SU-DHL-6 (cell line): ENCODE measurements around the gene UPB1.

Experiments
- H2AFZ ChIP-seq: fragments of 200-600 bp; sonication (generic); 2 replicates; pipeline ENCODE4 v1.6.1; 2014; ENCODE audit warnings: low read depth, mild to moderate bottlenecking, moderate library complexity, mixed read lengths, antibody characterized with exemption, low read length; ENCODE audit not compliant: severe bottlenecking
- H3F3A ChIP-seq: fragments of 200-600 bp; shearing (Covaris generic); 2 replicates; pipeline ENCODE4 v1.6.0; 2016; ENCODE audit warnings: antibody characterized with exemption, mild to moderate bottlenecking; ENCODE audit not compliant: insufficient read depth
- H3K27ac ChIP-seq: fragments of 200-600 bp; sonication (generic); 2 replicates; pipeline ENCODE4 v1.5.1; 2016; ENCODE audit warnings: low read depth, mild to moderate bottlenecking, low read length, moderate library complexity, mixed read lengths
- H3K27me3 ChIP-seq: fragments of 200-600 bp; sonication (generic), shearing (Covaris generic); 2 replicates; pipeline ENCODE4 v1.6.0; 2014; ENCODE audit warnings: mild to moderate bottlenecking, low read length
- H3K36me3 ChIP-seq: fragments of 200-600 bp; sonication (generic); 2 replicates; pipeline ENCODE4 v1.6.1; 2014; ENCODE audit warnings: mild to moderate bottlenecking, low read length, mixed read lengths
- H3K4me2 ChIP-seq: fragments of 300-600, 200-600 bp; shearing (Covaris generic), sonication (generic); 2 replicates; pipeline ENCODE4 v1.6.0; 2014; ENCODE audit warnings: low read length, low read depth, mild to moderate bottlenecking; ENCODE audit not compliant: poor library complexity, severe bottlenecking
- H3K4me3 ChIP-seq: fragments of 200-600 bp; sonication (generic); 2 replicates; pipeline ENCODE4 v1.5.1; 2014; ENCODE audit warnings: antibody characterized with exemption, low read length, mild to moderate bottlenecking, mixed read lengths; ENCODE audit not compliant: insufficient read depth, poor library complexity, severe bottlenecking
- H3K79me2 ChIP-seq: fragments of 200-600 bp; sonication (generic); 2 replicates; pipeline ENCODE4 v1.6.1; 2014; ENCODE audit warnings: mild to moderate bottlenecking, low read length, moderate library complexity; ENCODE audit not compliant: insufficient read depth
- H3K9ac ChIP-seq: fragments of 200-600 bp; sonication (generic); 2 replicates; pipeline ENCODE4 v1.7.0; 2014; ENCODE audit warnings: mild to moderate bottlenecking, low read length
- H3K9me2 ChIP-seq: fragments of 200-600 bp; sonication (generic); replicated peaks from 2 replicates; pipeline ENCODE4 v1.6.1; 2014; ENCODE audit warnings: low read length; ENCODE audit not compliant: insufficient read depth
- H3K9me3 ChIP-seq: fragments of 200-600 bp; sonication (generic); 2 replicates; pipeline ENCODE4 v1.6.1; 2014; ENCODE audit warnings: low read length, mixed read lengths; ENCODE audit not compliant: insufficient read depth
- H4K20me1 ChIP-seq: fragments of 200-600 bp; sonication (generic); 2 replicates; pipeline ENCODE4 v1.6.1; 2014; ENCODE audit warnings: low read depth, mild to moderate bottlenecking, antibody characterized with exemption, low read length, moderate library complexity, mixed read lengths
- EZH2phosphoT487 ChIP-seq: fragments of 200-600 bp; sonication (generic), shearing (Covaris generic); conservative IDR thresholded peaks from 2 replicates; pipeline ENCODE4 v1.6.1; 2018; ENCODE audit warnings: mild to moderate bottlenecking, antibody characterized with exemption, low read length, moderate library complexity, mixed read lengths
- TF ChIP-seq, protein P1 (sequence below): fragments of 200-600 bp; sonication (generic); IDR thresholded peaks from one replicate; pipeline ENCODE4 v1.5.1; 2017; ENCODE audit warnings: antibody characterized with exemption, mild to moderate bottlenecking, low read length, moderate library complexity; ENCODE audit not compliant: insufficient read depth, poor library complexity, severe bottlenecking

UPB1 gene

DNA sequence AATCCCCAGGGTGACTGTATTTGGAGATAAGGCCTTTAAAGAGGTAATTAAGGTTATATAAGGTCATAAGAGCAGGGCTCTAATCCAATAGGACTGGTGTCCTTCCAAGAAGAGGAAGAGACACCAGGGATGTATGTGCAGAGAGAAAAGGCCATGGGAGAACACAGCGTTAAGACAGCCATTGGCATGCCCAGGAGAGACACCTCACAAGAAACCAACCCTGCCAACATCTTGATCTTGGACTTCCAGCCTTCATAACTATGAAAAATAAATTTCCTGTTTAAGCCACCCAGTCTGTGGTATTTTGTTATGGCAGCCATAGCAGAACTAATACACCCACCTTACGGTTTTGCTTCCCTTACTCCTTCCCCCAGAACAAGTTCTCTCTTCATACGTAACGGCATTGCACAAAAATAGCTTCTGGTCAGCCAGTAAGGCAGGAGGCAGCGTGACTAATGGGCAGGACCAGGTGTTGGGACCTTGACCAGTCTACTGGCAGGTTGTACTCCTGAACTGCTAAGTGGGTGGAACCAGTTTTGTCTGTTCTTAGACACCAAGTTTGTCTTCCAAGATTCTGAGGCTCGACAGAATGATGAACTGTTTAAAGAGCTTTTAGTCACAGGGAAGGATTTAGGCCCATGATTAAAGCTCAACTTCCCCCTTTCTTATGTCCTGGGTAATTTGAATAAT, 31.9 kb upstream of the UPB1 start:
- H3K27me3 ChIP-seq = no peaks in the 10 kb centered on the region
- H3K4me2 ChIP-seq = no peak overlapping the region
- H3K4me3 ChIP-seq = no peak overlapping the region
- no peaks in the 10 kb centered on the region for H3K9me3 ChIP-seq
- no peaks in the 10 kb centered on the region for H3K79me2 ChIP-seq
- H3K9ac ChIP-seq = no peak overlapping the region
- H3K27ac ChIP-seq = no peak overlapping the region
- H4K20me1 ChIP-seq = no peaks in the 10 kb centered on the region
- TF ChIP-seq EZH2phosphoT487 = no peak
- TF ChIP-seq, protein P1, sequence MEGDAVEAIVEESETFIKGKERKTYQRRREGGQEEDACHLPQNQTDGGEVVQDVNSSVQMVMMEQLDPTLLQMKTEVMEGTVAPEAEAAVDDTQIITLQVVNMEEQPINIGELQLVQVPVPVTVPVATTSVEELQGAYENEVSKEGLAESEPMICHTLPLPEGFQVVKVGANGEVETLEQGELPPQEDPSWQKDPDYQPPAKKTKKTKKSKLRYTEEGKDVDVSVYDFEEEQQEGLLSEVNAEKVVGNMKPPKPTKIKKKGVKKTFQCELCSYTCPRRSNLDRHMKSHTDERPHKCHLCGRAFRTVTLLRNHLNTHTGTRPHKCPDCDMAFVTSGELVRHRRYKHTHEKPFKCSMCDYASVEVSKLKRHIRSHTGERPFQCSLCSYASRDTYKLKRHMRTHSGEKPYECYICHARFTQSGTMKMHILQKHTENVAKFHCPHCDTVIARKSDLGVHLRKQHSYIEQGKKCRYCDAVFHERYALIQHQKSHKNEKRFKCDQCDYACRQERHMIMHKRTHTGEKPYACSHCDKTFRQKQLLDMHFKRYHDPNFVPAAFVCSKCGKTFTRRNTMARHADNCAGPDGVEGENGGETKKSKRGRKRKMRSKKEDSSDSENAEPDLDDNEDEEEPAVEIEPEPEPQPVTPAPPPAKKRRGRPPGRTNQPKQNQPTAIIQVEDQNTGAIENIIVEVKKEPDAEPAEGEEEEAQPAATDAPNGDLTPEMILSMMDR = no peak
- H3F3A ChIP-seq = no peaks in the 10 kb centered on the region
- no peak overlapping the region for H2AFZ ChIP-seq
- no peaks in the 10 kb centered on the region for H3K36me3 ChIP-seq
- H3K9me2 ChIP-seq = no peaks in the 10 kb centered on the region

GRCh38 chr22:24465566-24465965, 29.6 kb upstream of the UPB1 start:
- H4K20me1 ChIP-seq = no peaks in the 10 kb centered on the region
- TF ChIP-seq EZH2phosphoT487 = no peak
- TF ChIP-seq, protein P1 = no peak

GRCh38 chr22:24465975-24466374, 29.2 kb upstream of the UPB1 start:
- Histone ChIP-seq H3K27me3 (no peaks in the 10 kb centered on the region), H3F3A (no peaks in the 10 kb centered on the region), H4K20me1 (no peaks in the 10 kb centered on the region), H3K9me2 (no peaks in the 10 kb centered on the region), H3K9me3 (no peaks in the 10 kb centered on the region), H3K4me2 (no peak overlapping the region), H3K4me3 (no peak overlapping the region), H2AFZ (no peak overlapping the region), H3K27ac (no peak overlapping the region), H3K79me2 (no peaks in the 10 kb centered on the region), H3K9ac (no peak overlapping the region), H3K36me3 (no peaks in the 10 kb centered on the region)
- no peak for TF ChIP-seq EZH2phosphoT487
- TF ChIP-seq, protein P1 = no peak

More at GRCh38 chr22:24465566-24465965, 29.6 kb upstream of the UPB1 start:
- Histone ChIP-seq H3K79me2 (no peaks in the 10 kb centered on the region), H3K4me2 (no peak overlapping the region), H3K9me3 (no peaks in the 10 kb centered on the region), H3K36me3 (no peaks in the 10 kb centered on the region), H3K4me3 (no peak overlapping the region), H2AFZ (peak overlapping the region; percentile 29), H3K27ac (no peak overlapping the region), H3K27me3 (no peaks in the 10 kb centered on the region), H3K9me2 (no peaks in the 10 kb centered on the region), H3F3A (no peaks in the 10 kb centered on the region), H3K9ac (no peak overlapping the region)
